Erythroblast (primary cell): Measurements from ENCODE around the gene KRTAP29-1.

ENCODE experiments used
- GATA1 ChIP-seq: IDR thresholded peaks from 2 replicates; pipeline ENCODE4 v1.6.1; 2011; ENCODE audit warnings: low read depth, mild to moderate bottlenecking, control low read depth, low read length, moderate library complexity
- POLR2A ChIP-seq: IDR thresholded peaks from 2 replicates; pipeline ENCODE4 v1.6.1; 2011; ENCODE audit warnings: mild to moderate bottlenecking, low read length

DNA sequence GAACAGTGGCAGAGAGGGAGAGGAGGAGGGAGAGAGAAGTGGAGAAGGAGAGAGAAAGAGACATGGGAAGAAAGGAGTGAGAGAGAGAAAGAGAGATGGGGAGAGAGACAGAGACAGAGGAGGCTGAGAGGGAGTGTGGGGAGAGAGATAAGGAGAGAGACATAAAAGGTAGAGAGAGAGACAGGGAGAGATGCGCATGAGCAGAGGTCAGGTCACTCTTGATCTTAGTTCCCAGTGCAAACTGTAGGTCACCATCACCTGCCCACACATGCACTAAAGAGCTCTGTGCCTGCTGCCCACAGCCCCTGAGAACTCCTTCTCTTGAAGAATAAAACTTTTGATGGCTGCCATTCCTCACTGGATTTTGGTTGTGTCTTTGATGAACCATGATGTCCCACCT is 33.1 kb upstream of the KRTAP29-1 start:
- TF ChIP-seq GATA1 (no peak), POLR2A (no peak)
